PFSK-1 (cell line): Measurements from ENCODE around the gene KAT7.

Experiments
- FOXP2 ChIP-seq: optimal IDR thresholded peaks from 2 replicates; pipeline ENCODE3; 2011; ENCODE audit warnings: borderline replicate concordance, control low read depth, inconsistent platforms; ENCODE audit not compliant: insufficient read depth; ENCODE audit errors: extremely low read length, extremely low read depth
- POLR2AphosphoS5 ChIP-seq: IDR thresholded peaks from 2 replicates; pipeline ENCODE4 v1.6.1; 2012; ENCODE audit warnings: low read depth, mild to moderate bottlenecking, control low read depth, low read length, moderate library complexity
- SIN3A ChIP-seq: IDR thresholded peaks from 2 replicates; pipeline ENCODE4 v1.6.1; 2012; ENCODE audit warnings: mild to moderate bottlenecking, low read length, moderate library complexity, borderline replicate concordance; ENCODE audit not compliant: insufficient read depth
- TAF1 ChIP-seq: IDR thresholded peaks from 2 replicates; pipeline ENCODE4 v1.6.1; 2012; ENCODE audit warnings: low read length, control low read depth, borderline replicate concordance; ENCODE audit not compliant: insufficient read depth
- TF ChIP-seq, protein P1 (sequence below), 2 experiments: IDR thresholded peaks; 2 replicates each; pipeline versions ENCODE4 v1.6.1 to v1.8.0; 2011 to 2012; ENCODE audit warnings: low read depth in 2 of 2, low read length in 2 of 2, control low read depth in 1 of 2, inconsistent platforms in 1 of 2, mild to moderate bottlenecking in 1 of 2, moderate library complexity in 1 of 2; ENCODE audit not compliant: insufficient read depth in 1 of 2

Gene KAT7

DNA sequence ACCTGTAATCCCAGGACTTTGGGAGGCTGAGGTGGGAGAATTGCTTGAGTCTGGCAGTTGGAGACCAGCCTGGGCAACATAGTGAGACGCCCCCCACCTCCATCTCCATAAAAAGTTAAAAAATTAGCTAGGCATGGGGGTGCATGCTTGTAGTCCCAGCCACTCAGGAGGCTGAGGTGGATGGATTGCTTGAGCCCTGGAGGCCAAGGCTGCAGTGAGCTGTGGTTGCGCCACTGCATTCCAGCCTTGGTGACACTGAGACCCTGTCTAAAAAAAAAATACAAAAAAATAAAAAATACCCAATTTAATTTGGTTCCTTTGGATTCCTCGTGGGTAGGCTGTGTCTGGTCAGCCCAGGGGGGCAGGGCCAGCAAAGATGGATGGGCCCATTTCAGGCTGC lies 85.4 kb downstream of the KAT7 start:
- TF ChIP-seq POLR2AphosphoS5 (no peak), SIN3A (no peak), FOXP2 (no peak), TAF1 (no peak)
- TF ChIP-seq, protein P1, sequence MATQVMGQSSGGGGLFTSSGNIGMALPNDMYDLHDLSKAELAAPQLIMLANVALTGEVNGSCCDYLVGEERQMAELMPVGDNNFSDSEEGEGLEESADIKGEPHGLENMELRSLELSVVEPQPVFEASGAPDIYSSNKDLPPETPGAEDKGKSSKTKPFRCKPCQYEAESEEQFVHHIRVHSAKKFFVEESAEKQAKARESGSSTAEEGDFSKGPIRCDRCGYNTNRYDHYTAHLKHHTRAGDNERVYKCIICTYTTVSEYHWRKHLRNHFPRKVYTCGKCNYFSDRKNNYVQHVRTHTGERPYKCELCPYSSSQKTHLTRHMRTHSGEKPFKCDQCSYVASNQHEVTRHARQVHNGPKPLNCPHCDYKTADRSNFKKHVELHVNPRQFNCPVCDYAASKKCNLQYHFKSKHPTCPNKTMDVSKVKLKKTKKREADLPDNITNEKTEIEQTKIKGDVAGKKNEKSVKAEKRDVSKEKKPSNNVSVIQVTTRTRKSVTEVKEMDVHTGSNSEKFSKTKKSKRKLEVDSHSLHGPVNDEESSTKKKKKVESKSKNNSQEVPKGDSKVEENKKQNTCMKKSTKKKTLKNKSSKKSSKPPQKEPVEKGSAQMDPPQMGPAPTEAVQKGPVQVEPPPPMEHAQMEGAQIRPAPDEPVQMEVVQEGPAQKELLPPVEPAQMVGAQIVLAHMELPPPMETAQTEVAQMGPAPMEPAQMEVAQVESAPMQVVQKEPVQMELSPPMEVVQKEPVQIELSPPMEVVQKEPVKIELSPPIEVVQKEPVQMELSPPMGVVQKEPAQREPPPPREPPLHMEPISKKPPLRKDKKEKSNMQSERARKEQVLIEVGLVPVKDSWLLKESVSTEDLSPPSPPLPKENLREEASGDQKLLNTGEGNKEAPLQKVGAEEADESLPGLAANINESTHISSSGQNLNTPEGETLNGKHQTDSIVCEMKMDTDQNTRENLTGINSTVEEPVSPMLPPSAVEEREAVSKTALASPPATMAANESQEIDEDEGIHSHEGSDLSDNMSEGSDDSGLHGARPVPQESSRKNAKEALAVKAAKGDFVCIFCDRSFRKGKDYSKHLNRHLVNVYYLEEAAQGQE (IDR thresholded peaks at IDR 0.05; ENCODE audit: insufficient read depth in 1 of 2, low read depth in 2 of 2, low read length in 2 of 2) = no peak

DNA sequence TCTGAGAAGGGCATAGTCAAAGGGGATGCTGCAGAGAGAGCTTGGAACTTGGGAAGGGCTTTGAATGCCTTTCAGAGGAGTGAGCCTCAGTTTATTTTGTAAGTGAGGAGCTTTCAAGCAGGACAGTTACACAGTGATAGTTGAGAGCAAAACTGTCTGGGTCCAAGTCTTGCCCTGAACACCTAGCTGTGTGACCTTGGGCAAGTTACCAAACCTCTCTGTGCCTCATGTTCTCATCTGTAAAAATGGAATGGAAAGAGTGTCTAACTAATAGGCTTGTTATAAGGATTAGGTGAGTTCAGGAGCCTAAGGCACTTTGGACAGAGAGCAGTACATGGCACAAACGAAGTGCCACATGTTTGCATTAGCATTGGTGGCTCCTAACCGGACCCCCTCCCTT lies 86.4 kb downstream of the KAT7 start:
- no peak for TF ChIP-seq TAF1

DNA sequence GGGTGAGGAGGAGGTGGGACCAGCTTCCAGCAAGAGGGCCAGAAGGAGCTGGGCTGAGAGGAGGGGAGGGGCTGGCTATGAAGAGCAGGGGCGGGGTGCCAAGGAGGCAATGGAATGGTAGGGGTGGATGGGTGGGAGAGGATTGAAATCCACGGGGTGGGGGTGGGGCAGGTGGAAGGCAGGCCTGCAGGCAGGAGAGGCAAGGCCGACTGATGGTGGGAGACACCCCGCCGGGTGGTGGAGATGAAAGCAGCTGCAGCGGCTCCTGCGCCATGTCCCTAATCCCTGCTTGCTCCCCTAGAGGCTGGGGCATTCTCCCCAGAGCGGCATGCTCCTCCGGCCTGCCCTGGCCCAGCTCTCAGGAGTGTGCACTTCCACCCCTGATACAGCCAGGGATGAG lies 87.2 kb downstream of the KAT7 start:
- TF ChIP-seq SIN3A (no peak), POLR2AphosphoS5 (no peak), TAF1 (no peak), FOXP2 (no peak)
- TF ChIP-seq, protein P1 (IDR thresholded peaks at IDR 0.05; ENCODE audit: insufficient read depth in 1 of 2, low read depth in 2 of 2, low read length in 2 of 2) = no peak

DNA sequence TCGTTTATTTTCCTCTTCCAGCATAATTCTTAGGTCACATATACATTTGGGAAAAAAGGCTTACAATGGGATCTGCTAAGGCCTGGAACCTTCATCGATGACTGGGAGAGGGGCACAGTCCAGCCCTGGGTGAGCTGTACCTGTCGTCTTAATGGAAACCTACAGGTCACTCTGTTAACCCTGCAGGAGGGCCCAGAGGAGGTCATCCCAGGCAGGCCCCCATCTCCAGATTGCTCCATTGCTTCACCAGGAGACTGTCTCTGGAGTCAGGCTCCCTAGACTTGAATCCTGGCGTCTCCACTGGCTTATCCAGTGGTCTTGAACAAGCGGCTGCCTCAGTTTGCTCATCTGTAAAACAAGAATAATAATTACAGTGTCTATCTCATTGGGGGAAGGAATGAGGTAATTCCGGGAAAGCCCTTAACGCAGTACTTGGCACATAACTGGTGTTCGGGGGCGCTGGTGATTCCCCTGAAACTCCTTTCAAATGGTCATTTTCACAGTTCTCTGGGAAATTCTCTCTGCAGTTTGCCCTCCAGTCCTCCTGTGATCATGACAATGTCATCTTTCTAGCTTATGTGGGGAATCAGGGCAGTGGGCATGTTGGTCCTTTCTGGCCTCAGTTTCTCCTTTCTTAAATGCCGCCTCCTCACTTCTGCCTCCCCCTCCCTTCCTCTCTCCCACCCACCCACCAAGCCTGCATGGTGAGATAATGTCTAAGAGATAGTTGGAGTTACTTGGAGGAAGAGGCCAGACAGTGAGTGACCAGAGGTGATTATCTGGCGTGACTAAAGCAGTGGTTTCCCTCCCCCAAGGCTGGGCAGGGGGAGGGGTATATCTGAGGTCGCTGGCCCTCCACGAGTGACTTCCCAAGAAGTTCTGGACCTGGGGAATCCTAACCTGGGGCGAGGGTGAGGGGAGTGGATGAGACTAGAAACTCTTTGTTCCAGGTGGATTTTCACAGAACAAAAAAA lies 90.7 kb downstream of the KAT7 start:
- TF ChIP-seq SIN3A (no peak), POLR2AphosphoS5 (no peak), FOXP2 (no peak), TAF1 (no peak)
- TF ChIP-seq, protein P1 (IDR thresholded peaks at IDR 0.05; ENCODE audit: insufficient read depth in 1 of 2, low read depth in 2 of 2, low read length in 2 of 2) = no peak

DNA sequence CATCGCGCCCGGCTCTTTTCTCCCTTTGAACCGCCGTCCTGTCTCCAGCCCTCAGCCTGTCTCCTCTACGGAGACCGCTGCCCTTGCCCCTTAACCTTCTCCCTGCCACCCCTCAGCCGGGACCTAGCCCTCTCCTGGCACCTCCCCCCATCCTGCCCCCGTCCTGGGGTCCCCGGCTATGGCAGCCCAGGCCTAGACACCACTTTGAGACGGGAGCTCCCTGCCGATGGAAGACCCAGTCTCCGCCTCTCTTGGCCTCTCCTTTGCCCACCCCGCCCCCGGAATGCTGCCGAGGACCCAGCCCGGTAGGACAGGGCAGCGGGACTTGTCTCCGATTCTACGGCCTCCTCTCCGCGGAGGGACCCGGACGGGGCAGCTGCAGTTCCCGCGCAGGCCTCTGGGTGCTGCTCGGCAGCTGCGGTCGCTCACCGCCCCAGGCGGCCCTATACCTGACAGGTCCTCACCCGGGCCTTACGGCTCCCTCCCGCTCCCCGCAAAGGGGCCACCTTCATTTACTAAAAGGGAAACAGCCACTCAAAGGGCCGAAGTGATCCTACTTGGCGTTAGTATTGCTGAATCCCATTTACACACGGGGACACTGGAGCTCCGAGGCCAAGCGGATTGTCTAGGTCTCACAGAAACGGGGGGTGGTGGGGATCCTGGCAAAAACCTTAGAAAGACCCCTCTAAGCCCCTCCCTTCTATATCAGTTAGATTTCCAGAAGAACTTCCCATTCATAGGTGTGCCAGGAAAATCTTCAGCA lies 92.0 kb downstream of the KAT7 start:
- TF ChIP-seq SIN3A = no peak
- TF ChIP-seq FOXP2 = no peak
- no peak for TF ChIP-seq POLR2AphosphoS5
- no peak for TF ChIP-seq TAF1
- TF ChIP-seq, protein P1 (IDR thresholded peaks at IDR 0.05; ENCODE audit: insufficient read depth in 1 of 2, low read depth in 2 of 2, low read length in 2 of 2) = no peak
